HepG2 (cell line): ENCODE measurements around the gene TIA1. TPM values are rescaled to one million over a fixed set of nuclear protein-coding genes. Genes with fewer than 3 reads are reported as not detected.

ENCODE experiments used
- ATAD3A ChIP-seq: sonication (generic); formaldehyde crosslinking; IDR thresholded peaks from 2 replicates; pipeline ENCODE4 v1.4.0; 2020; ENCODE audit warnings: missing genetic modification reagents
- CCAR2 ChIP-seq: fragments of 200-400 bp; formaldehyde crosslinking; optimal IDR thresholded peaks from 2 replicates; pipeline ENCODE3; 2018; ENCODE audit warnings: low read depth, mild to moderate bottlenecking, low read length, moderate library complexity
- CEBPB ChIP-seq: IDR thresholded peaks from 2 replicates; pipeline ENCODE4 v1.6.1; 2011; ENCODE audit warnings: low read depth, low read length, improper control_type of control experiment, borderline replicate concordance
- FOXK2 ChIP-seq: fragments of 450-650 bp; IDR thresholded peaks from 2 replicates; pipeline ENCODE4 v1.6.1; 2016
- GMEB1 ChIP-seq: sonication (generic); formaldehyde crosslinking; IDR thresholded peaks from 2 replicates; pipeline ENCODE4 v1.5.1; 2020; ENCODE audit warnings: missing genetic modification reagents, mild to moderate bottlenecking, borderline replicate concordance
- HIVEP1 ChIP-seq: sonication (generic); formaldehyde crosslinking; IDR thresholded peaks from 2 replicates; pipeline ENCODE4 v1.4.0; 2020; ENCODE audit warnings: mild to moderate bottlenecking, missing genetic modification reagents
- KDM5A ChIP-seq: fragments of 200-600 bp; sonication (generic); IDR thresholded peaks from 2 replicates; pipeline ENCODE4 v1.7.0; 2018; ENCODE audit warnings: antibody characterized with exemption, mild to moderate bottlenecking, low read length, borderline replicate concordance
- LCORL ChIP-seq, 2 experiments: fragments of 450-650 bp in 1 of 2; sonication (generic) in 1 of 2; formaldehyde crosslinking in 1 of 2; IDR thresholded peaks; 2 replicates each; pipeline versions ENCODE4 v1.5.0 to v1.6.1; 2017 to 2020; ENCODE audit warnings: antibody characterized with exemption in 1 of 2, missing genetic modification reagents in 1 of 2
- MTF1 ChIP-seq: sonication (generic); formaldehyde crosslinking; IDR thresholded peaks from 2 replicates; pipeline ENCODE4 v1.5.0; 2020; ENCODE audit warnings: missing genetic modification reagents
- SPEN ChIP-seq: sonication (generic); formaldehyde crosslinking; IDR thresholded peaks from 2 replicates; pipeline ENCODE4 v1.5.1; 2020; ENCODE audit warnings: low read depth, mild to moderate bottlenecking, missing genetic modification reagents
- ZBTB3 ChIP-seq: sonication (generic); formaldehyde crosslinking; IDR thresholded peaks from 2 replicates; pipeline ENCODE4 v1.4.0; 2020; ENCODE audit warnings: low read depth, mild to moderate bottlenecking, moderate library complexity, missing genetic modification reagents, borderline replicate concordance
- ZNF235 ChIP-seq: sonication (generic); formaldehyde crosslinking; IDR thresholded peaks from 2 replicates; pipeline ENCODE4 v1.8.1; 2023; ENCODE audit warnings: mild to moderate bottlenecking, missing genetic modification reagents, borderline replicate concordance
- ZNF496 ChIP-seq: sonication (generic); formaldehyde crosslinking; IDR thresholded peaks from 2 replicates; pipeline ENCODE4 v1.8.1; 2023; ENCODE audit warnings: mild to moderate bottlenecking, moderate library complexity, missing genetic modification reagents; ENCODE audit not compliant: insufficient replicate concordance
- ZNF510 ChIP-seq: sonication (generic); formaldehyde crosslinking; IDR thresholded peaks from 2 replicates; pipeline ENCODE4 v1.4.0; 2020; ENCODE audit warnings: low read depth, mild to moderate bottlenecking, missing genetic modification reagents
- ZNF562 ChIP-seq: sonication (generic); formaldehyde crosslinking; IDR thresholded peaks from 2 replicates; pipeline ENCODE4 v1.8.0; 2022; ENCODE audit warnings: missing genetic modification reagents, borderline replicate concordance
- ZNF678 ChIP-seq: sonication (generic); formaldehyde crosslinking; IDR thresholded peaks from 2 replicates; pipeline ENCODE4 v1.4.0; 2020; ENCODE audit warnings: mild to moderate bottlenecking, missing genetic modification reagents
- ZNF747 ChIP-seq: sonication (generic); formaldehyde crosslinking; IDR thresholded peaks from 2 replicates; pipeline ENCODE4 v1.8.1; 2023; ENCODE audit warnings: missing genetic modification reagents, mild to moderate bottlenecking, borderline replicate concordance
- ZNF790 ChIP-seq: sonication (generic); formaldehyde crosslinking; IDR thresholded peaks from 2 replicates; pipeline ENCODE4 v1.8.0; 2022; ENCODE audit warnings: missing genetic modification reagents, mild to moderate bottlenecking, borderline replicate concordance
- ZUFSP ChIP-seq: sonication (generic); formaldehyde crosslinking; IDR thresholded peaks from 2 replicates; pipeline ENCODE4 v1.9.0; 2021; ENCODE audit warnings: missing genetic modification reagents, mild to moderate bottlenecking, borderline replicate concordance
- polyA plus RNA-seq, 8 experiments: library from polyadenylated mRNA; depleted of rRNA in 3 of 8; stranded (reverse) in 7 of 8; unstranded in 1 of 8; fragments of >200 nt; fragmentation: Illumina TruSeq in 4 of 8; extraction: Trizol in 4 of 8; gene quantifications; 2 replicates each; pipeline versions ENCODE4 v1.2.1 to v1.2.3, GENCODE V29; 2011 to 2016; ENCODE audit warnings: low read depth in 4 of 8, missing spikeins in 1 of 8, mixed read lengths in 1 of 8; ENCODE audit not compliant: insufficient read depth in 1 of 8
- total RNA-seq, 5 experiments: library from RNA; depleted of rRNA; stranded (reverse); fragments of >200 nt; fragmentation: Illumina TruSeq; extraction: Trizol; gene quantifications; 2 replicates each; pipeline ENCODE4 v1.2.3, GENCODE V29; 2016; ENCODE audit warnings: low read depth in 1 of 5
- TF ChIP-seq, protein P1 (sequence below): sonication (generic); formaldehyde crosslinking; IDR thresholded peaks from 2 replicates; pipeline ENCODE4 v1.5.0; 2020; ENCODE audit warnings: missing genetic modification reagents
- TF ChIP-seq, protein P2 (sequence below): sonication (generic); formaldehyde crosslinking; IDR thresholded peaks from 2 replicates; pipeline ENCODE4 v1.4.0; 2020; ENCODE audit warnings: missing genetic modification reagents

Gene TIA1
- total and polyA plus RNA-seq, 2 of the 13 experiments (the other 11 are each of a cell fraction or from before 2014, with no cell fraction given), result 209 to 319 TPM

DNA sequence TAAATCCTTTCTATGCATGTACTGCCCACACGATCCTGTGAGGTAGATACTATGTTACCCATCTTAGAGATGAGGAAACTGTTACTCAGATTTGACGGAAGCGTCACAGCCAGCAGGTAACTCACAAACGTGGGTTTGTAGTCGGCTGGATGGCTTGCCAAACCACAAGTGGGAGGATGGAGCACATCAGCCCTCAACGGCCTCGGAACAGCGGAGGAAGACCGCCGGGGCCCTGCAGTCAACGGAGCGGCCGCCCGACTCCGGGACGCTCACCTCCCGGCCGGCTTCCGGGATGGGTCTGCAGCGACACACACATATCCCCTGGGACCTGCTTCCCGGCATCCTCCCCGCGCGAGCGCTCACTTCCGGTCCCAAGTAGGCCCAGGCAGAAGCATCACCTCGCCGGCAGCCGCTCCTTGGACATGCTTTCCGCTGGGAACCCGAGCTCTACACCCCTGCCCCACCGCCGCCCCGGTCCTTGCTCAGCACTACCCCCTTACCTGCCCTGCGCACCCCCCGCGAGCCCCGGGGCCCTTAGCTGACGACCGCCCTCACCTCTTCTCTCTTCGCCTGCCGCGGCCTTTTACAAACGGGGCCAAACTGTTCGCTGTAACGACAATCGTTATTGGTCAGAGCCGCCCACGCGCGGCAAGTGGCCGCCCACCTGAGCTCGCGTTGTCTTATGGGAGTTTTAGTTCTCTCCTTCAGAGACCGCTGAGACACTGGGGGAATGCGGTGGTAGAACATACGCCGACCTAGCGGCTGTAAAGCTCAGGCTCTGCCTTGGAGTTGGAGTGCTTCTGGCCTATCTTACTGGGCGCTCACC, 57.8 kb downstream of the TIA1 start, which contains the start of gene C2orf42 (continued):
- TF ChIP-seq, protein P1, sequence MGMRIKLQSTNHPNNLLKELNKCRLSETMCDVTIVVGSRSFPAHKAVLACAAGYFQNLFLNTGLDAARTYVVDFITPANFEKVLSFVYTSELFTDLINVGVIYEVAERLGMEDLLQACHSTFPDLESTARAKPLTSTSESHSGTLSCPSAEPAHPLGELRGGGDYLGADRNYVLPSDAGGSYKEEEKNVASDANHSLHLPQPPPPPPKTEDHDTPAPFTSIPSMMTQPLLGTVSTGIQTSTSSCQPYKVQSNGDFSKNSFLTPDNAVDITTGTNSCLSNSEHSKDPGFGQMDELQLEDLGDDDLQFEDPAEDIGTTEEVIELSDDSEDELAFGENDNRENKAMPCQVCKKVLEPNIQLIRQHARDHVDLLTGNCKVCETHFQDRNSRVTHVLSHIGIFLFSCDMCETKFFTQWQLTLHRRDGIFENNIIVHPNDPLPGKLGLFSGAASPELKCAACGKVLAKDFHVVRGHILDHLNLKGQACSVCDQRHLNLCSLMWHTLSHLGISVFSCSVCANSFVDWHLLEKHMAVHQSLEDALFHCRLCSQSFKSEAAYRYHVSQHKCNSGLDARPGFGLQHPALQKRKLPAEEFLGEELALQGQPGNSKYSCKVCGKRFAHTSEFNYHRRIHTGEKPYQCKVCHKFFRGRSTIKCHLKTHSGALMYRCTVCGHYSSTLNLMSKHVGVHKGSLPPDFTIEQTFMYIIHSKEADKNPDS (CRISPR knock-in tag), result peak; percentile 27
- TF ChIP-seq ZNF510 (peak; percentile 78; the same call in 1 of the 2 replicates), CCAR2 (peak; percentile 25), SPEN (peak; percentile 89), ZBTB3 (CRISPR knock-in tag) (peak; percentile 85; the same call in 1 of the 2 replicates), KDM5A (peak; percentile 82), MTF1 (CRISPR knock-in tag) (no peak; the same call in 1 of the 2 replicates), ZNF747 (CRISPR knock-in tag) (peak; percentile 77), ATAD3A (peak; percentile 82; the same call in 1 of the 2 replicates), CEBPB (no peak), FOXK2 (no peak), ZNF496 (CRISPR knock-in tag) (no peak), ZNF562 (CRISPR knock-in tag) (no peak), GMEB1 (CRISPR knock-in tag) (peak; percentile 74), ZNF678 (CRISPR knock-in tag) (peak; percentile 96), ZNF235 (CRISPR knock-in tag) (peak; percentile 85), LCORL (IDR thresholded peaks at IDR 0.05) (no peak), LCORL (CRISPR knock-in tag; IDR thresholded peaks at IDR 0.05) (peak; percentile 86), ZUFSP (CRISPR knock-in tag) (no peak), HIVEP1 (CRISPR knock-in tag) (peak; percentile 79; the same call in 1 of the 2 replicates), ZNF790 (CRISPR knock-in tag) (peak; percentile 86; the same call in 1 of the 2 replicates)
- TF ChIP-seq, protein P2, sequence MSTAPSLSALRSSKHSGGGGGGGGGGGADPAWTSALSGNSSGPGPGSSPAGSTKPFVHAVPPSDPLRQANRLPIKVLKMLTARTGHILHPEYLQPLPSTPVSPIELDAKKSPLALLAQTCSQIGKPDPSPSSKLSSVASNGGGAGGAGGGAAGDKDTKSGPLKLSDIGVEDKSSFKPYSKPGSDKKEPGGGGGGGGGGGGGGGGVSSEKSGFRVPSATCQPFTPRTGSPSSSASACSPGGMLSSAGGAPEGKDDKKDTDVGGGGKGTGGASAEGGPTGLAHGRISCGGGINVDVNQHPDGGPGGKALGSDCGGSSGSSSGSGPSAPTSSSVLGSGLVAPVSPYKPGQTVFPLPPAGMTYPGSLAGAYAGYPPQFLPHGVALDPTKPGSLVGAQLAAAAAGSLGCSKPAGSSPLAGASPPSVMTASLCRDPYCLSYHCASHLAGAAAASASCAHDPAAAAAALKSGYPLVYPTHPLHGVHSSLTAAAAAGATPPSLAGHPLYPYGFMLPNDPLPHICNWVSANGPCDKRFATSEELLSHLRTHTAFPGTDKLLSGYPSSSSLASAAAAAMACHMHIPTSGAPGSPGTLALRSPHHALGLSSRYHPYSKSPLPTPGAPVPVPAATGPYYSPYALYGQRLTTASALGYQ, result no peak
